ENCODE measurements around the gene AGPAT3.
"Not testable (repeated sequence)": the region's sequence is repeated elsewhere in the genome, so short reads cannot be mapped to it uniquely, and the experiment has no call there.

The AGPAT3 gene

GRCh38 chr21:43835050-43835449 lies 30.0 kb upstream of the AGPAT3 start:
- DNase-seq, result no peak

GRCh38 chr21:43835861-43836260 lies 29.2 kb upstream of the AGPAT3 start:
- DNase-seq, result no peak

GRCh38 chr21:43836616-43837015 lies 28.4 kb upstream of the AGPAT3 start:
- no peak for DNase-seq

GRCh38 chr21:43840259-43840658 lies 24.8 kb upstream of the AGPAT3 start:
- no peak for DNase-seq

- no peak for DNase-seq
These were observed 22.3 kb upstream of the AGPAT3 start for GRCh38 chr21:43842742-43843141.

GRCh38 chr21:43844906-43845305 lies 20.1 kb upstream of the AGPAT3 start:
- not testable (repeated sequence) for DNase-seq

GRCh38 chr21:43845386-43845785 lies 19.6 kb upstream of the AGPAT3 start:
- no peak for DNase-seq

GRCh38 chr21:43846430-43846829 lies 18.6 kb upstream of the AGPAT3 start:
- DNase-seq, result no peak

- no peak for DNase-seq
These were observed 17.7 kb upstream of the AGPAT3 start for GRCh38 chr21:43847301-43847700.

- DNase-seq, result no peak
These were observed 16.3 kb upstream of the AGPAT3 start for GRCh38 chr21:43848771-43849170.

GRCh38 chr21:43849532-43850299 lies 15.3 kb upstream of the AGPAT3 start:
- DNase-seq, result no peak

- no peak for DNase-seq
These were observed 14.2 kb upstream of the AGPAT3 start for GRCh38 chr21:43850728-43851295.

- no peak for DNase-seq
These were observed 13.4 kb upstream of the AGPAT3 start for GRCh38 chr21:43851593-43851992.

- DNase-seq, result no peak
These were observed 10.9 kb upstream of the AGPAT3 start for GRCh38 chr21:43853851-43854772.

GRCh38 chr21:43854773-43855633 lies 10.0 kb upstream of the AGPAT3 start:
- no peak for DNase-seq

GRCh38 chr21:43855955-43856354 lies 9.1 kb upstream of the AGPAT3 start:
- DNase-seq, result no peak

- DNase-seq, result no peak
These were observed 6.0 kb upstream of the AGPAT3 start for GRCh38 chr21:43858806-43859648.

- no peak for DNase-seq
These were observed 5.2 kb upstream of the AGPAT3 start for GRCh38 chr21:43859747-43860214.

GRCh38 chr21:43861706-43862105 lies 3.3 kb upstream of the AGPAT3 start:
- DNase-seq, result no peak

GRCh38 chr21:43864313-43864961 lies 586 bp upstream of the AGPAT3 start:
- no peak for DNase-seq

All from cortex of kidney (tissue), 1 donor.